IMR-90 (cell line): ENCODE measurements around the gene ANKRD11. TPM values are rescaled to one million over a fixed set of nuclear protein-coding genes. Genes with fewer than 3 reads are reported as not detected.

ENCODE experiments used
- ATAC-seq: fragments of 200-7000 bp; cut with Tn5 transposase; 2 replicates; pipeline ENCODE4 v1.9.1; 2020; ENCODE audit warnings: low read depth, mild to moderate bottlenecking, moderate library complexity
- BruUV-seq: library from RNA; stranded (reverse); fragments of 400-500 nt; replicated peaks from 2 replicates; lab custom pipeline; 2021; lab: Mats Ljungman, UMichigan
- CTCF ChIA-PET: fragments of 300-600 bp; formaldehyde crosslinking; extraction: SDS; loops from one replicate; lab custom pipeline; 2021; ENCODE audit warnings: antibody characterized with exemption; lab: Yijun Ruan, JAX
- POLR2A ChIA-PET: fragments of 300-600 bp; sonication (Branson Sonifier 250); formaldehyde crosslinking; loops from one replicate; lab custom pipeline; 2022; ENCODE audit warnings: antibody characterized with exemption; ENCODE audit not compliant: unreplicated experiment; lab: Charles Lee
- DNase-seq: peaks from one replicate; pipeline ENCODE4 v3.0.0; 2013
- H2AFZ ChIP-seq: replicated peaks from 2 replicates; pipeline ENCODE3; 2013; ENCODE audit warnings: low read length, mild to moderate bottlenecking; ENCODE audit not compliant: poor library complexity
- H2AK5ac ChIP-seq: 2 replicates; pipeline ENCODE4 v1.6.1; 2013; ENCODE audit warnings: low read depth, low read length, inconsistent platforms
- H2AK9ac ChIP-seq: replicated peaks from 2 replicates; pipeline ENCODE3; 2013; ENCODE audit warnings: mild to moderate bottlenecking, low read depth, low read length, moderate library complexity; ENCODE audit not compliant: poor library complexity
- H2BK120ac ChIP-seq: 2 replicates; pipeline ENCODE4 v1.6.1; 2013; ENCODE audit warnings: low read depth, low read length, inconsistent platforms
- H2BK15ac ChIP-seq: 3 replicates; pipeline ENCODE4 v1.6.1; 2013; ENCODE audit warnings: low read depth, low read length, inconsistent platforms
- H2BK20ac ChIP-seq: 2 replicates; pipeline ENCODE4 v1.6.1; 2013; ENCODE audit warnings: low read depth, mild to moderate bottlenecking, inconsistent platforms, low read length, moderate library complexity
- H2BK5ac ChIP-seq: 2 replicates; pipeline ENCODE4 v1.6.1; 2013; ENCODE audit warnings: mild to moderate bottlenecking, low read depth, low read length, inconsistent platforms; ENCODE audit not compliant: poor library complexity, severe bottlenecking
- H3K14ac ChIP-seq: replicated peaks from 2 replicates; pipeline ENCODE4 v1.6.1; 2013; ENCODE audit warnings: low read depth, low read length, inconsistent platforms
- H3K18ac ChIP-seq: 2 replicates; pipeline ENCODE4 v1.6.1; 2013; ENCODE audit warnings: low read depth, low read length, control low read depth
- H3K23ac ChIP-seq: 2 replicates; pipeline ENCODE4 v1.6.1; 2013; ENCODE audit warnings: low read depth, low read length, inconsistent platforms
- H3K27ac ChIP-seq: 2 replicates; pipeline ENCODE4 v1.5.1; 2013; ENCODE audit warnings: mild to moderate bottlenecking, control low read depth, low read length; ENCODE audit not compliant: insufficient read depth
- H3K27me3 ChIP-seq: 2 replicates; pipeline ENCODE4 v1.6.1; 2013; ENCODE audit warnings: low read length; ENCODE audit not compliant: control insufficient read depth, insufficient read depth
- H3K36me3 ChIP-seq: 2 replicates; pipeline ENCODE4 v1.6.1; 2013; ENCODE audit warnings: low read length, mixed read lengths; ENCODE audit not compliant: control insufficient read depth, insufficient read depth
- H3K4ac ChIP-seq: 2 replicates; pipeline ENCODE4 v1.6.1; 2013; ENCODE audit warnings: low read depth, low read length, inconsistent platforms
- H3K4me1 ChIP-seq: 2 replicates; pipeline ENCODE4 v1.6.1; 2013; ENCODE audit warnings: low read length, mixed read lengths; ENCODE audit not compliant: control insufficient read depth, insufficient read depth
- H3K4me2 ChIP-seq: 2 replicates; pipeline ENCODE4 v1.6.1; 2013; ENCODE audit warnings: low read depth, mild to moderate bottlenecking, control low read depth, low read length, moderate library complexity
- H3K4me3 ChIP-seq: 2 replicates; pipeline ENCODE4 v1.5.1; 2013; ENCODE audit warnings: low read depth, mild to moderate bottlenecking, control low read depth, low read length, moderate library complexity; ENCODE audit not compliant: insufficient read depth
- H3K56ac ChIP-seq: 2 replicates; pipeline ENCODE4 v1.6.1; 2013; ENCODE audit warnings: low read length, inconsistent platforms; ENCODE audit not compliant: insufficient read depth; ENCODE audit errors: extremely low read depth
- H3K79me1 ChIP-seq, 2 experiments: 2 replicates each; pipeline ENCODE4 v1.6.1; 2013; ENCODE audit warnings: low read length in 2 of 2, inconsistent platforms in 1 of 2, low read depth in 1 of 2
- H3K9ac ChIP-seq: 2 replicates; pipeline ENCODE4 v1.6.1; 2013; ENCODE audit warnings: low read depth, low read length, control low read depth
- H3K9me1 ChIP-seq: 2 replicates; pipeline ENCODE4 v1.6.1; 2013; ENCODE audit warnings: low read length, inconsistent platforms; ENCODE audit not compliant: insufficient read depth
- H3K9me3 ChIP-seq: 2 replicates; pipeline ENCODE4 v1.6.1; 2013; ENCODE audit warnings: low read length; ENCODE audit not compliant: control insufficient read depth, insufficient read depth
- H4K20me1 ChIP-seq: 2 replicates; pipeline ENCODE4 v1.6.1; 2013; ENCODE audit warnings: low read length, inconsistent platforms; ENCODE audit not compliant: insufficient read depth
- H4K5ac ChIP-seq: 2 replicates; pipeline ENCODE4 v1.6.1; 2013; ENCODE audit warnings: mild to moderate bottlenecking, low read depth, low read length, control low read depth
- H4K8ac ChIP-seq, 2 experiments: 2 replicates each; pipeline ENCODE4 v1.6.1; 2013; ENCODE audit warnings: low read depth in 2 of 2, low read length in 2 of 2, control low read depth in 1 of 2, inconsistent platforms in 1 of 2
- H4K91ac ChIP-seq: 2 replicates; pipeline ENCODE4 v1.6.1; 2013; ENCODE audit warnings: low read depth, low read length, inconsistent platforms; ENCODE audit not compliant: insufficient read depth
- CEBPB ChIP-seq: IDR thresholded peaks from 2 replicates; pipeline ENCODE4 v1.6.1; 2012; ENCODE audit warnings: low read depth, low read length, improper control_type of control experiment
- CHD1 ChIP-seq: IDR thresholded peaks from 2 replicates; pipeline ENCODE4 v1.6.1; 2012; ENCODE audit warnings: low read depth, low read length, improper control_type of control experiment
- MXI1 ChIP-seq: IDR thresholded peaks from 2 replicates; pipeline ENCODE4 v1.6.1; 2012; ENCODE audit warnings: low read depth, mild to moderate bottlenecking, low read length, moderate library complexity, borderline replicate concordance
- POLR2A ChIP-seq: IDR thresholded peaks from 2 replicates; pipeline ENCODE4 v1.6.1; 2012; ENCODE audit warnings: mild to moderate bottlenecking, low read depth, low read length
- RAD21 ChIP-seq: IDR thresholded peaks from 2 replicates; pipeline ENCODE4 v1.6.1; 2012; ENCODE audit warnings: low read length, improper control_type of control experiment
- WGBS, 2 experiments: methylation state at CpG; one replicate each; pipeline versions ENCODE4 v1.1.5 to v1.1.7; 2013; ENCODE audit warnings: missing lambda C conversion rate in 2 of 2; ENCODE audit not compliant: insufficient read length in 1 of 2; ENCODE audit errors: extremely low coverage in 2 of 2; 5-methylcytosine and 5-hydroxymethylcytosine counted together
- dilution Hi-C: fragments of 300-500 bp; cut with HindIII; formaldehyde crosslinking; loops from one replicate; pipeline ENCODE4 v1.14.3; 2018; ENCODE audit warnings: low sequenced_read_pairs; ENCODE audit not compliant: unreplicated experiment
- in situ Hi-C: fragments of 300-500 bp; cut with MboI; formaldehyde crosslinking; loops from 3 replicates; pipeline ENCODE4 v1.14.3; 2019; ENCODE audit warnings: low sequenced_read_pairs, inconsistent platforms, mixed read lengths
- intact Hi-C: fragments of 100-400 bp; cut with micrococcal nuclease; formaldehyde crosslinking; loops from 2 replicates; pipeline ENCODE4 v1.10.0; 2022
- polyA plus RNA-seq, 3 experiments: library from polyadenylated mRNA; depleted of rRNA; stranded (reverse); fragments of >200 nt; gene quantifications; 2 replicates each; pipeline ENCODE4 v1.2.3, GENCODE V29; 2012; ENCODE audit warnings: low replicate concordance in 1 of 3
- total RNA-seq: library from RNA; depleted of rRNA; stranded (reverse); fragments of >200 nt; gene quantifications from 2 replicates; pipeline ENCODE4 v1.2.3, GENCODE V29; 2012

ANKRD11 gene
- total and polyA plus RNA-seq, 2 of the 4 experiments (the other 2 are of a cell fraction): 46.8 to 71.9 TPM

DNA sequence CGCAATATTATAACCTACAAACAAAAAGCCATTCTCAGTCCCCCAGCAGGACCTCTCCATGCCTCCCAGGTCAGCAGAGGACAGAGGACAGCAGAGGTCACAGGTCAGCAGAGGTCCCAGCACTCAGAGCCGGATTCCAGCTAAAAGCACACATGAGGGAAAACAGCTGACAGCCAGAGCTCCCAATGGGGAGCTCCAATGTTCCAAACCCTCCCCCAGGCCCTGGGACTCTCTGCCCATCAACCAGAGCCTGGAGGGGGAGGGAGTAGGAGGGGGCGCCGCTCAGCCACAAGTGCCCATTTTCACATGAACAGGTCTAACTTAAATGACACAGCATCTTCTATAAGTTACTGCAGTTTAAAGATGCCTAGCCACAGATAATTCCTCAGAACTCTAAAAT lies 77.5 kb downstream of the ANKRD11 start:
- H2BK5ac ChIP-seq: no peak overlapping the region
- no peak overlapping the region for H3K4me3 ChIP-seq
- CTCF ChIA-PET: no interaction called here
- H3K9me1 ChIP-seq: peaks cover 47% of the 10 kb centered on the region
- H4K5ac ChIP-seq: no peak overlapping the region
- H2BK15ac ChIP-seq: no peak overlapping the region
- H3K23ac ChIP-seq: no peak overlapping the region
- no peak overlapping the region; the same call in 1 of the 2 replicates for H3K4me2 ChIP-seq
- no peak overlapping the region for H3K56ac ChIP-seq
- H4K91ac ChIP-seq: no peak overlapping the region
- H3K4ac ChIP-seq: no peak overlapping the region
- H3K36me3 ChIP-seq: peaks cover 5% of the 10 kb centered on the region; the same call in 1 of the 2 replicates
- H4K20me1 ChIP-seq: peaks cover 100% of the 10 kb centered on the region
- intact Hi-C loops (no loop called here), dilution Hi-C loops (no loop called here), in situ Hi-C loops (no loop called here)
- no peak overlapping the region for H2AK9ac ChIP-seq
- POLR2A ChIA-PET: no interaction called here
- no peak overlapping the region for H2AFZ ChIP-seq
- H3K9me3 ChIP-seq: no peaks in the 10 kb centered on the region
- H3K18ac ChIP-seq: no peak overlapping the region
- DNase-seq (no peak), ATAC-seq (no peak)
- no peak overlapping the region for H2BK20ac ChIP-seq
- H3K79me1 ChIP-seq: peaks cover 0 to 88% of the 10 kb centered on the region in 2 experiments; a peak in 3 of 4 replicates
- no CpG with 5 or more reads among the region's 4 CpGs for WGBS, 2 experiments
- H3K4me1 ChIP-seq: peaks cover 33% of the 10 kb centered on the region
- TF ChIP-seq CEBPB (no peak), POLR2A (no peak), RAD21 (no peak), CHD1 (no peak), MXI1 (no peak)
- H3K27ac ChIP-seq: no peak overlapping the region
- H3K14ac ChIP-seq: no peak overlapping the region
- BruUV-seq: no TSS peak
- H2BK120ac ChIP-seq: no peak overlapping the region
- no peaks in the 10 kb centered on the region for H3K27me3 ChIP-seq
- H2AK5ac ChIP-seq: no peak overlapping the region
- no peak overlapping the region for H3K9ac ChIP-seq
- no peak overlapping the region for H4K8ac ChIP-seq
